BJ (cell line): ENCODE results near the gene DNAJC21. TPM values are rescaled to one million over a fixed set of nuclear protein-coding genes. Genes with fewer than 3 reads are reported as not detected.
A peak's percentile ranks its signal among the peaks of the same experiment; 100 is the strongest.

Experiments used
- CTCF ChIA-PET: fragments of 350-600 bp; formaldehyde crosslinking; extraction: SDS; loops from one replicate; lab custom pipeline; 2021; ENCODE audit warnings: antibody characterized with exemption, inconsistent platforms; lab: Yijun Ruan, JAX
- POLR2A ChIA-PET: fragments of 300-600 bp; sonication (Branson Sonifier 250); formaldehyde crosslinking; extraction: SDS; loops from one replicate; lab custom pipeline; 2021; ENCODE audit warnings: antibody characterized with exemption; lab: Charles Lee
- DNase-seq: peaks from one replicate; pipeline ENCODE4 v3.0.0-alpha.2; 2011; ENCODE audit warnings: low read depth
- H3K27me3 ChIP-seq: 2 replicates; pipeline ENCODE4 v1.6.0; 2011; ENCODE audit warnings: low read length; ENCODE audit not compliant: control insufficient read depth, insufficient read depth
- H3K36me3 ChIP-seq: 2 replicates; pipeline ENCODE4 v1.5.1; 2011; ENCODE audit warnings: low read length; ENCODE audit not compliant: control insufficient read depth, insufficient read depth
- H3K4me3 ChIP-seq: 2 replicates; pipeline ENCODE4 v1.5.1; 2011; ENCODE audit warnings: low read depth, mild to moderate bottlenecking, control low read depth, low read length
- polyA plus RNA-seq: library from polyadenylated mRNA; depleted of rRNA; stranded (reverse); fragments of >200 nt; gene quantifications from 2 replicates; pipeline ENCODE4 v1.2.3, GENCODE V29; 2011
- TF ChIP-seq, protein P1 (sequence below): IDR thresholded peaks from 2 replicates; pipeline ENCODE4 v1.5.1; 2011; ENCODE audit warnings: low read depth, mild to moderate bottlenecking, control low read depth, inconsistent platforms, low read length, moderate library complexity; ENCODE audit not compliant: insufficient read depth

Gene DNAJC21
- polyA plus RNA-seq, 1 experiment: 7.5 TPM

DNA sequence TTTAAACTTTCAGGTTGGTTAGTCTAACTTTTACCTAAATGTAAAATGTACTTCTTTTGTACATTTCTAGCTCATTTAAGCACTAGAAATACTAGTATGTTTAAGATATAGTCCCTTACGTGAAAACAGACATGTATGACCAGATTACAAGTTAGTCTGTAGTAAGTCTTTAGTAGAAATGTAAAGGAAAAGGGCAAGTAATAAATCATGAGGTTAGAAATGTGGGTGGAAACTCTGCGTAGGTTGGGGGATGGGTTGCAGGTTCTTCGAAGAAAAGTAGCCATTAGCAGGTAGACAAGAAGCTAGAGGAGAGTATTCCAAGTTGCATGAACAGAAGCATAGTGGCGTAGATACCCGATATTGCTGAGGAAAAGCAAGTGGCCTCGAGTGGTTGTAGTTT lies 36.9 kb upstream of the DNAJC21 start:
- TF ChIP-seq, protein P1, sequence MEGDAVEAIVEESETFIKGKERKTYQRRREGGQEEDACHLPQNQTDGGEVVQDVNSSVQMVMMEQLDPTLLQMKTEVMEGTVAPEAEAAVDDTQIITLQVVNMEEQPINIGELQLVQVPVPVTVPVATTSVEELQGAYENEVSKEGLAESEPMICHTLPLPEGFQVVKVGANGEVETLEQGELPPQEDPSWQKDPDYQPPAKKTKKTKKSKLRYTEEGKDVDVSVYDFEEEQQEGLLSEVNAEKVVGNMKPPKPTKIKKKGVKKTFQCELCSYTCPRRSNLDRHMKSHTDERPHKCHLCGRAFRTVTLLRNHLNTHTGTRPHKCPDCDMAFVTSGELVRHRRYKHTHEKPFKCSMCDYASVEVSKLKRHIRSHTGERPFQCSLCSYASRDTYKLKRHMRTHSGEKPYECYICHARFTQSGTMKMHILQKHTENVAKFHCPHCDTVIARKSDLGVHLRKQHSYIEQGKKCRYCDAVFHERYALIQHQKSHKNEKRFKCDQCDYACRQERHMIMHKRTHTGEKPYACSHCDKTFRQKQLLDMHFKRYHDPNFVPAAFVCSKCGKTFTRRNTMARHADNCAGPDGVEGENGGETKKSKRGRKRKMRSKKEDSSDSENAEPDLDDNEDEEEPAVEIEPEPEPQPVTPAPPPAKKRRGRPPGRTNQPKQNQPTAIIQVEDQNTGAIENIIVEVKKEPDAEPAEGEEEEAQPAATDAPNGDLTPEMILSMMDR: no peak
- no peaks in the 10 kb centered on the region for H3K27me3 ChIP-seq
- CTCF ChIA-PET: interaction anchor here (0.9 to 5.5 kb wide), 3 partner anchors 51 to 417 kb away, joined by 3 to 38 read pairs (median 8); no protein-coding TSS in a partner anchor
- DNase-seq: no peak
- POLR2A ChIA-PET: no interaction called here
- no peaks in the 10 kb centered on the region for H3K36me3 ChIP-seq
- no peak overlapping the region for H3K4me3 ChIP-seq

DNA sequence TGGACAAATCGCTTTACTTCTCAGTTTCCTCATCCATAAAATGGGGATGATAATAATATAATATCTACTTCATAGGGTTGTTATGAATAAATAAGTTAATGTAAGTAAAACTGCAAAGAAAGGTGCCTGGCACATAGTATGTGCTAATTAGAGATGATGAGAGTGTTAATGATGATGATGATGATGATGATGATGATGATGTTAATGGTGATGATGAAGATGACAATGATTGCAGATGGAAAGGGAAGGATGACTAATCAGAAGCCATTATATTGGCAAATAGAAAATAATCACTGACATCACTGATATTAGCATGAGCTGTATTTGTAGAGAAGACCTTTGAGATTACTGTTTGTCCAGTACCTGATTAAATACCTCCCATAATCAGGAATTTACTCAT lies 34.6 kb upstream of the DNAJC21 start:
- ChIA-PET POLR2A (interaction anchor here (0.7 kb wide), 1 partner anchor 242 kb away, joined by 3 read pairs; no protein-coding TSS in a partner anchor), CTCF (interaction anchor here (1.3 to 5.5 kb wide), 3 partner anchors 8 to 409 kb away, joined by 4 to 38 read pairs (median 5); no protein-coding TSS in a partner anchor)
- no peak overlapping the region for H3K4me3 ChIP-seq
- TF ChIP-seq, protein P1: no peak
- H3K36me3 ChIP-seq: no peaks in the 10 kb centered on the region
- DNase-seq: no peak
- H3K27me3 ChIP-seq: no peaks in the 10 kb centered on the region

DNA sequence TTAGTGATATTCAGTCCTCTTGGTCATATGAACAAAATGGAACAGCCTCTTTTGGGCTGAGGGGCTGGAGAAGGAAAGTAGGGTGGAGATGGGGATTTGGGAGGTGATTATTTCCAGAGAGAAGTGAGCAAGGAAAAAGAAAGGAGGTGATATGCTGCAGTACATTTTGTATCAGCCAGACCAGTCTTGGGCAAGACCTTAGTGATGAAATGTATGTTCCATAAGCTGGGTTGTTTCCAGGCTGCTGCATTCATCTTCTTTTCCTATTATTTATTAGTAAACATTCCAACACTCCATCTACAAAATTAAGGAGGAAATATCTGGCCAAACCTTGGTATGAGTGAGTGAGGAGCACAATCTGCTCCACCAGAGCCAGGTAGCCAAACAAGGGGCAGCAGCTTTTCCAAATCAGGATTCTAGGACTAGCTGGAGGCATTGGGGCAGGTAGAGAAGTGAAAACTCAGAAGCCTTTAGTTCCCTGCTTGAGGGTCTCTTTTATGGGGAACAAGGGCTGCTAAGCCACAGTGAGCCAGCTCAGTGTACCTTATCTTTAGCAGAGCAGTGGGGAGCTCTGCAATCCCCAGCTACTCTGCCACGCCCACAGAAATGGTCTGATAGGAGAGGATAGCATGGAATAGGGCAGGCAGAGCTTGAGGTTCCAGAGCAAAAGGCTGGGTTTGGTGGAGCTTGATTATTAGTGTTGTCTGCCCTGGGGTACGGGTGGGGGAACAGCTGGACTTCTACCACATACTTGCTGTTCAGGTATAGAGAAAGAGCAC lies 33.5 kb upstream of the DNAJC21 start:
- POLR2A ChIA-PET: no interaction called here
- DNase-seq: no peak
- CTCF ChIA-PET: interaction anchor here (0.6 to 5.5 kb wide), 6 partner anchors 10 to 421 kb away, joined by 3 to 38 read pairs (median 4); no protein-coding TSS in a partner anchor

DNA sequence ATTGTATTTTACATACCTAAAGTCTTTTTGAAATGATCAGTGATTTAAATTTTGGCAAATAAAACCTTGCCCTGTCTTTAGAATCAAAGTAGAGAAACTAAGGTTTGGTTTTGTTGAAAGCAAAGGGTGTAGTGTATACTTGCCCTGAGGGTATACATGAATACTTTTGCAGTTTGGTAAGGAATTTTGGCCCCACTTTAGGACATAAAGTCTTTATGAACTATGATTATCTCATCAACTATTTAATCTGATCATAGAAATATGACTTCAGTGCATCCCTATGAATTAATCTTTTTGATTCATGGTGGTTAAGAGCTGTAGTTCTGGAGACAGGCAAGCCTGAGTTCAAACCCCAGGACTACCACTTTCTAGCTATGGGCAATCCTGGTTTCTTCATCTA lies 31.7 kb upstream of the DNAJC21 start:
- peaks cover 2% of the 10 kb centered on the region; the same call in 1 of the 2 replicates for H3K36me3 ChIP-seq
- TF ChIP-seq, protein P1: no peak
- DNase-seq: no peak
- CTCF ChIA-PET: interaction anchor here (0.7 to 3.2 kb wide), 26 partner anchors 8 to 426 kb away, joined by 3 to 67 read pairs (median 4); no protein-coding TSS in a partner anchor
- POLR2A ChIA-PET: interaction anchor here (0.7 kb wide), 1 partner anchor 233 kb away, joined by 3 read pairs; no protein-coding TSS in a partner anchor
- no peak overlapping the region for H3K4me3 ChIP-seq
- no peaks in the 10 kb centered on the region for H3K27me3 ChIP-seq

More for the DNA sequence above, 33.5 kb upstream of the DNAJC21 start:
- H3K4me3 ChIP-seq: no peak overlapping the region
- no peaks in the 10 kb centered on the region for H3K27me3 ChIP-seq
- TF ChIP-seq, protein P1: no peak
- H3K36me3 ChIP-seq: no peaks in the 10 kb centered on the region

DNA sequence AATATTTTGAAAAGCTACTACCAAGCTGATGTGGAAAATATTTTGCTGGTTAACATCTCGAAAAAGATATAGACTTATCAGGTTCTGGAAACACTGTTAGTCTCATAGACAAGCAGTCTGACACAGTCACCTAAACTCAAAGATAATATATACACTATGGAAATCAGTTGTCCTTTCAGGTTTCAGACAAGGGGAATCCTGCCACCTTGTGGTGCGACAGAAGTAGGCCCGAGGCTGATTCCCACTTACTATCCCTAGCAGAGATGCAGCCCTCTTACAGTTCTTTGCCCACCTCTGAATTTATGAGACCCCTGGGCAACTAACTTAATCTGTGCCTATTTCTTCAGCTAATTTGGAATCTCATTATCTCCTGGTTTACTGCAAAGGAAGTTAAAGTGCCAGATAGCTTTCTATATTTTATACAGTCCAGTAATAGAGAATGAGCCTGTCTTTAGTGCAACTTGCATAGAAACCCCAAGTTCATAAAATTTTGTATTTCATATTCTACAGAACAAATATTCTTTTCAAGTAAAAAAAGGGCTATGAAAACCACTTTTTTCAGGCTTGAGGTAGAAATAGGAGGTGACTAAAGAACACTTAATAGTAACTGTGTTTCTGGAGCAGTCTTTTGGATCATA lies 31.0 kb upstream of the DNAJC21 start:
- Histone ChIP-seq H3K36me3 (peaks cover 2% of the 10 kb centered on the region; the same call in 1 of the 2 replicates), H3K27me3 (no peaks in the 10 kb centered on the region), H3K4me3 (no peak overlapping the region)
- peak; percentile 7 for DNase-seq
- POLR2A ChIA-PET: interaction anchor here (0.7 kb wide), 1 partner anchor 234 kb away, joined by 3 read pairs; no protein-coding TSS in a partner anchor
- TF ChIP-seq, protein P1: peak; percentile 87
- CTCF ChIA-PET: interaction anchor here (0.6 to 3.2 kb wide), 31 partner anchors 9 to 443 kb away, joined by 3 to 67 read pairs (median 4); no protein-coding TSS in a partner anchor
